ENCODE measurements around the gene RGS3.

DNA sequence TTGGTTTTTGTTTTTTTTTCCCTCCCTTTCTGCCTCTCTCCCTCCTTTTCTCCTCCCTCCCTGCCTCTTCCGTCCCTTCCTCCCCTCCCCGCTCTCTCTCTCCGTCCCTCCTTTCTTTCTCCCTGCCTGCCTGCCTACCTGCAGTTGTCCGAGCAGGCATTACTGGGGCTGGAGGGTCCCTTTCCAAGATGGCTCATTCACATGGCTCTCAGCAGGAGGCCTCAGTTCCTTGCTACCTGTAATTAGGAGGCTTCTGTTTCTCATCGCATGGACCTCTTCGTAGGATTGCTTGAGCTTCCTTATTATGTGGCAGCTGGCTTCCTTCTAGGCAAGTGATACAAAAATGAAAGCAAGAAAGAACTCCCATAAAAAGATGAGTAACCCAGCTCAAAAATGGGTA lies 8.0 kb downstream of the RGS3 start:
- TF ChIP-seq, protein P1, sequence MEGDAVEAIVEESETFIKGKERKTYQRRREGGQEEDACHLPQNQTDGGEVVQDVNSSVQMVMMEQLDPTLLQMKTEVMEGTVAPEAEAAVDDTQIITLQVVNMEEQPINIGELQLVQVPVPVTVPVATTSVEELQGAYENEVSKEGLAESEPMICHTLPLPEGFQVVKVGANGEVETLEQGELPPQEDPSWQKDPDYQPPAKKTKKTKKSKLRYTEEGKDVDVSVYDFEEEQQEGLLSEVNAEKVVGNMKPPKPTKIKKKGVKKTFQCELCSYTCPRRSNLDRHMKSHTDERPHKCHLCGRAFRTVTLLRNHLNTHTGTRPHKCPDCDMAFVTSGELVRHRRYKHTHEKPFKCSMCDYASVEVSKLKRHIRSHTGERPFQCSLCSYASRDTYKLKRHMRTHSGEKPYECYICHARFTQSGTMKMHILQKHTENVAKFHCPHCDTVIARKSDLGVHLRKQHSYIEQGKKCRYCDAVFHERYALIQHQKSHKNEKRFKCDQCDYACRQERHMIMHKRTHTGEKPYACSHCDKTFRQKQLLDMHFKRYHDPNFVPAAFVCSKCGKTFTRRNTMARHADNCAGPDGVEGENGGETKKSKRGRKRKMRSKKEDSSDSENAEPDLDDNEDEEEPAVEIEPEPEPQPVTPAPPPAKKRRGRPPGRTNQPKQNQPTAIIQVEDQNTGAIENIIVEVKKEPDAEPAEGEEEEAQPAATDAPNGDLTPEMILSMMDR (IDR thresholded peaks at IDR 0.05), result no peak
- TF ChIP-seq POLR2A (IDR thresholded peaks at IDR 0.05), result no peak
